Measurements from ENCODE around the gene CCDC150.

DNA sequence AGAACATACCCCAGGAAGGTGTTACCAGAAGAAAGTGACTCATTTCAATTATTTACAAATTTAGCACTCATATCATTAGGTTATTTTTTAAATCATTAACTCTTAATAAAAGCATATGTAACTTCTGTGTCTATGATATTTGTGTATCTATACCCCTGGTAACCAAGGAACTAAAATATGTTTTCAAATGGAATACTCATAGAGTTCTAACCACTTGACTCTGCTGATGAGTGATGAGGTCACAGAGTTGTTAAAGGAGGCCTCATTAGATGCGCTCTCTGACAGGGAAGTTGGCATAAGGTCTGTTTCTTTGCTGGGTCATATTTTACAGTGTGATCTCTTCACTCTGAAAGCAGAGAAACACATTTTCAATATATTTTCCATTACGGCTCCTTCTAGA is 73.4 kb downstream of the CCDC150 start:
- TF ChIP-seq POLR2A (IDR thresholded peaks at IDR 0.05; ENCODE audit: low read length) = no peak
- no peak for TF ChIP-seq GATA1 (IDR thresholded peaks at IDR 0.05; ENCODE audit: low read depth, low read length)
